SU-DHL-6 (cell line): ENCODE data around the gene BRD9.

ENCODE experiments used
- H2AFZ ChIP-seq: fragments of 200-600 bp; sonication (generic); 2 replicates; pipeline ENCODE4 v1.6.1; 2014; ENCODE audit warnings: low read depth, mild to moderate bottlenecking, moderate library complexity, mixed read lengths, antibody characterized with exemption, low read length; ENCODE audit not compliant: severe bottlenecking
- H3F3A ChIP-seq: fragments of 200-600 bp; shearing (Covaris generic); 2 replicates; pipeline ENCODE4 v1.6.0; 2016; ENCODE audit warnings: antibody characterized with exemption, mild to moderate bottlenecking; ENCODE audit not compliant: insufficient read depth
- H3K27ac ChIP-seq: fragments of 200-600 bp; sonication (generic); 2 replicates; pipeline ENCODE4 v1.5.1; 2016; ENCODE audit warnings: low read depth, mild to moderate bottlenecking, low read length, moderate library complexity, mixed read lengths
- H3K27me3 ChIP-seq: fragments of 200-600 bp; sonication (generic), shearing (Covaris generic); 2 replicates; pipeline ENCODE4 v1.6.0; 2014; ENCODE audit warnings: mild to moderate bottlenecking, low read length
- H3K36me3 ChIP-seq: fragments of 200-600 bp; sonication (generic); 2 replicates; pipeline ENCODE4 v1.6.1; 2014; ENCODE audit warnings: mild to moderate bottlenecking, low read length, mixed read lengths
- H3K4me2 ChIP-seq: fragments of 300-600, 200-600 bp; shearing (Covaris generic), sonication (generic); 2 replicates; pipeline ENCODE4 v1.6.0; 2014; ENCODE audit warnings: low read length, low read depth, mild to moderate bottlenecking; ENCODE audit not compliant: poor library complexity, severe bottlenecking
- H3K4me3 ChIP-seq: fragments of 200-600 bp; sonication (generic); 2 replicates; pipeline ENCODE4 v1.5.1; 2014; ENCODE audit warnings: antibody characterized with exemption, low read length, mild to moderate bottlenecking, mixed read lengths; ENCODE audit not compliant: insufficient read depth, poor library complexity, severe bottlenecking
- H3K79me2 ChIP-seq: fragments of 200-600 bp; sonication (generic); 2 replicates; pipeline ENCODE4 v1.6.1; 2014; ENCODE audit warnings: mild to moderate bottlenecking, low read length, moderate library complexity; ENCODE audit not compliant: insufficient read depth
- H3K9ac ChIP-seq: fragments of 200-600 bp; sonication (generic); 2 replicates; pipeline ENCODE4 v1.7.0; 2014; ENCODE audit warnings: mild to moderate bottlenecking, low read length
- H3K9me2 ChIP-seq: fragments of 200-600 bp; sonication (generic); replicated peaks from 2 replicates; pipeline ENCODE4 v1.6.1; 2014; ENCODE audit warnings: low read length; ENCODE audit not compliant: insufficient read depth
- H3K9me3 ChIP-seq: fragments of 200-600 bp; sonication (generic); 2 replicates; pipeline ENCODE4 v1.6.1; 2014; ENCODE audit warnings: low read length, mixed read lengths; ENCODE audit not compliant: insufficient read depth
- H4K20me1 ChIP-seq: fragments of 200-600 bp; sonication (generic); 2 replicates; pipeline ENCODE4 v1.6.1; 2014; ENCODE audit warnings: low read depth, mild to moderate bottlenecking, antibody characterized with exemption, low read length, moderate library complexity, mixed read lengths
- CTCF ChIP-seq: fragments of 200-600 bp; sonication (generic); IDR thresholded peaks from one replicate; pipeline ENCODE4 v1.5.1; 2017; ENCODE audit warnings: antibody characterized with exemption, mild to moderate bottlenecking, low read length, moderate library complexity; ENCODE audit not compliant: insufficient read depth, poor library complexity, severe bottlenecking
- EZH2phosphoT487 ChIP-seq: fragments of 200-600 bp; sonication (generic), shearing (Covaris generic); conservative IDR thresholded peaks from 2 replicates; pipeline ENCODE4 v1.6.1; 2018; ENCODE audit warnings: mild to moderate bottlenecking, antibody characterized with exemption, low read length, moderate library complexity, mixed read lengths

The BRD9 gene

GRCh38 chr5:815449-815848 lies 77.2 kb downstream of the BRD9 start:
- Histone ChIP-seq H3F3A (no peaks in the 10 kb centered on the region), H3K27ac (no peak overlapping the region), H3K9me3 (no peaks in the 10 kb centered on the region), H3K36me3 (no peaks in the 10 kb centered on the region), H3K4me2 (no peak overlapping the region), H2AFZ (no peak overlapping the region), H3K9me2 (no peaks in the 10 kb centered on the region), H3K4me3 (no peak overlapping the region), H4K20me1 (no peaks in the 10 kb centered on the region), H3K27me3 (no peaks in the 10 kb centered on the region), H3K9ac (no peak overlapping the region), H3K79me2 (no peaks in the 10 kb centered on the region)
- TF ChIP-seq CTCF (no peak), EZH2phosphoT487 (no peak)
